Liver (tissue), 9 donors: ENCODE data around the gene ANKRD16. TPM values are rescaled to one million over a fixed set of nuclear protein-coding genes. Genes with fewer than 3 reads are reported as not detected.
"Not testable (repeated sequence)": the region's sequence is repeated elsewhere in the genome, so short reads cannot be mapped to it uniquely, and the experiment has no call there.

Experiments used
- DNase-seq: peaks from one replicate; pipeline ENCODE4 v3.0.0-alpha.2; 2017; ENCODE audit warnings: low spot score
- H3K27ac ChIP-seq, 2 donors: one replicate each; pipeline ENCODE4 v1.7.0; 2013; ENCODE audit warnings: inconsistent platforms in 2 of 2, low read length in 2 of 2, control low read depth in 1 of 2, low read depth in 1 of 2, mild to moderate bottlenecking in 1 of 2
- H3K27me3 ChIP-seq, 4 donors: one replicate each; pipeline versions ENCODE4 v1.6.1 to v1.7.0; 2013; ENCODE audit warnings: low read length in 3 of 4, inconsistent platforms in 1 of 4, mild to moderate bottlenecking in 1 of 4, moderate library complexity in 1 of 4; ENCODE audit not compliant: control insufficient read depth in 4 of 4, insufficient read depth in 4 of 4
- H3K36me3 ChIP-seq, 4 donors: one replicate each; pipeline versions ENCODE4 v1.6.1 to v1.7.0; 2013; ENCODE audit warnings: low read length in 3 of 4, mild to moderate bottlenecking in 3 of 4, low read depth in 1 of 4, moderate library complexity in 1 of 4; ENCODE audit not compliant: control insufficient read depth in 4 of 4, insufficient read depth in 3 of 4
- H3K4me1 ChIP-seq, 4 donors: one replicate each; pipeline versions ENCODE4 v1.6.1 to v1.7.0; 2013; ENCODE audit warnings: low read length in 3 of 4, mild to moderate bottlenecking in 3 of 4, moderate library complexity in 1 of 4; ENCODE audit not compliant: control insufficient read depth in 4 of 4, insufficient read depth in 4 of 4
- H3K4me3 ChIP-seq, 3 donors: one replicate each; pipeline versions ENCODE4 v1.6.1 to v1.7.0; 2013; ENCODE audit warnings: low read length in 3 of 3, control low read depth in 1 of 3, low read depth in 1 of 3, mild to moderate bottlenecking in 1 of 3
- H3K9ac ChIP-seq, 2 donors: one replicate each; pipeline ENCODE4 v1.7.0; 2013; ENCODE audit warnings: low read length in 2 of 2, mild to moderate bottlenecking in 2 of 2, moderate library complexity in 2 of 2, control low read depth in 1 of 2, low read depth in 1 of 2
- H3K9me3 ChIP-seq, 4 donors: one replicate each; pipeline versions ENCODE4 v1.6.1 to v1.7.0; 2013; ENCODE audit warnings: low read length in 3 of 4; ENCODE audit not compliant: control insufficient read depth in 4 of 4
- ATF3 ChIP-seq: IDR thresholded peaks from 2 replicates; pipeline ENCODE4 v1.6.1; 2016; ENCODE audit warnings: antibody characterized with exemption
- CTCF ChIP-seq: fragments of 150-350 bp; IDR thresholded peaks from 2 replicates; pipeline ENCODE4 v1.5.1; 2017; ENCODE audit warnings: improper control_type of control experiment, low read depth, low read length; ENCODE audit not compliant: missing input control
- FOXA1 ChIP-seq: IDR thresholded peaks from 2 replicates; pipeline ENCODE4 v1.6.1; 2016; ENCODE audit warnings: antibody characterized with exemption
- FOXA2 ChIP-seq: IDR thresholded peaks from 2 replicates; pipeline ENCODE4 v1.6.1; 2016; ENCODE audit warnings: antibody characterized with exemption
- GABPA ChIP-seq, 2 donors: IDR thresholded peaks in 1 of 2; conservative IDR thresholded peaks in 1 of 2; 2 replicates each; pipeline ENCODE4 v1.6.1; 2016; ENCODE audit warnings: antibody characterized with exemption in 2 of 2, mild to moderate bottlenecking in 1 of 2, moderate library complexity in 1 of 2
- HNF4A ChIP-seq, 2 donors: conservative IDR thresholded peaks; 2 replicates each; pipeline ENCODE4 v1.6.1; 2016; ENCODE audit warnings: antibody characterized with exemption in 2 of 2, mild to moderate bottlenecking in 2 of 2
- HNF4G ChIP-seq: IDR thresholded peaks from 2 replicates; pipeline ENCODE4 v1.6.1; 2016; ENCODE audit warnings: antibody characterized with exemption
- JUND ChIP-seq, 2 donors: IDR thresholded peaks; 2 replicates each; pipeline ENCODE4 v1.6.1; 2016; ENCODE audit warnings: antibody characterized with exemption in 2 of 2
- MAX ChIP-seq: IDR thresholded peaks from 2 replicates; pipeline ENCODE4 v1.6.1; 2016; ENCODE audit warnings: antibody characterized with exemption
- NR2F2 ChIP-seq: IDR thresholded peaks from 2 replicates; pipeline ENCODE4 v1.6.1; 2016; ENCODE audit warnings: antibody characterized with exemption
- RAD21 ChIP-seq, 2 donors: IDR thresholded peaks; 2 replicates each; pipeline ENCODE4 v1.6.1; 2016; ENCODE audit warnings: antibody characterized with exemption in 2 of 2, mild to moderate bottlenecking in 2 of 2
- REST ChIP-seq: IDR thresholded peaks from 2 replicates; pipeline ENCODE4 v1.6.1; 2016; ENCODE audit warnings: antibody characterized with exemption, mild to moderate bottlenecking
- RXRA ChIP-seq, 2 donors: IDR thresholded peaks; 2 replicates each; pipeline ENCODE4 v1.6.1; 2017 to 2018; ENCODE audit warnings: antibody characterized with exemption in 2 of 2, mild to moderate bottlenecking in 1 of 2
- SP1 ChIP-seq: IDR thresholded peaks from 2 replicates; pipeline ENCODE4 v1.6.1; 2018; ENCODE audit warnings: antibody characterized with exemption, mild to moderate bottlenecking
- TAF1 ChIP-seq: conservative IDR thresholded peaks from 2 replicates; pipeline ENCODE4 v1.6.1; 2016; ENCODE audit warnings: antibody characterized with exemption, mild to moderate bottlenecking
- YY1 ChIP-seq: IDR thresholded peaks from 2 replicates; pipeline ENCODE4 v1.6.1; 2016; ENCODE audit warnings: antibody characterized with exemption, mild to moderate bottlenecking
- ZBTB33 ChIP-seq: IDR thresholded peaks from 2 replicates; pipeline ENCODE4 v1.6.1; 2016; ENCODE audit warnings: antibody characterized with exemption
- WGBS: extraction: QIAGEN DNeasy Blood & Tissue Kit; methylation state at CpG from one replicate; pipeline ENCODE4 v1.1.7; 2013; 5-methylcytosine and 5-hydroxymethylcytosine counted together
- polyA plus RNA-seq, 2 donors: library from polyadenylated mRNA; stranded (reverse) in 1 of 2; unstranded in 1 of 2; fragments of 200-250 nt in 1 of 2; fragments of >200 nt in 1 of 2; fragmentation: Nextera tagmentation in 1 of 2; extraction: Ambion mirVana in 1 of 2; gene quantifications; one replicate each; pipeline versions ENCODE4 v1.2.1 to v1.2.3, GENCODE V29; 2013 to 2015
- total RNA-seq, 2 donors: library from RNA; depleted of rRNA; stranded (reverse); fragments of >200 nt; gene quantifications; one replicate each; pipeline ENCODE4 v1.2.3, GENCODE V29; 2014
- donor health status: healthy.
- donor health status: healthy.
- donor health status: healthy.
- donor health status: healthy.
- donor health status: healthy.

Gene ANKRD16
- total and polyA plus RNA-seq, 4 donors, result 1.1 to 3.6 (median 2.3) TPM

- no peak for DNase-seq
These were observed 20.5 kb downstream of the ANKRD16 start for GRCh38 chr10:5869156-5869555.

GRCh38 chr10:5868383-5868782, 21.3 kb downstream of the ANKRD16 start:
- not testable (repeated sequence) for H3K9me3 ChIP-seq, H3K4me3 ChIP-seq, H3K27me3 ChIP-seq, H3K9ac ChIP-seq, H3K36me3 ChIP-seq, DNase-seq, H3K27ac ChIP-seq, H3K4me1 ChIP-seq
- WGBS, result 98% methylated on average over 8 of the region's 8 CpGs

More at GRCh38 chr10:5869156-5869555, 20.5 kb downstream of the ANKRD16 start:
- Histone ChIP-seq H3K27me3 (no peaks in the 10 kb centered on the region), H3K4me1 (no peaks in the 10 kb centered on the region), H3K27ac (no peak overlapping the region), H3K36me3 (no peaks in the 10 kb centered on the region), H3K9me3 (no peaks in the 10 kb centered on the region), H3K9ac (no peak overlapping the region), H3K4me3 (no peak overlapping the region)
- TF ChIP-seq RAD21 (IDR thresholded peaks at IDR 0.05), result no peak
- no peak for TF ChIP-seq TAF1
- no peak for TF ChIP-seq SP1
- TF ChIP-seq HNF4A (conservative IDR thresholded peaks at IDR 0.05), result no peak
- no peak for TF ChIP-seq HNF4G
- no peak for TF ChIP-seq REST
- TF ChIP-seq NR2F2, result no peak
- TF ChIP-seq GABPA (IDR thresholded peaks at IDR 0.05 in 1 of 2, conservative IDR thresholded peaks at IDR 0.05 in 1 of 2), result no peak
- no peak for TF ChIP-seq JUND (IDR thresholded peaks at IDR 0.05)
- TF ChIP-seq FOXA1, result no peak
- no peak for TF ChIP-seq ZBTB33
- no peak for TF ChIP-seq RXRA (IDR thresholded peaks at IDR 0.05)
- TF ChIP-seq ATF3, result no peak
- no peak for TF ChIP-seq FOXA2
- TF ChIP-seq MAX, result no peak
- TF ChIP-seq CTCF, result no peak
- TF ChIP-seq YY1, result no peak
- 95% methylated on average over 3 of the region's 3 CpGs for WGBS

- not testable (repeated sequence) for H3K9ac ChIP-seq, H3K4me1 ChIP-seq, H3K4me3 ChIP-seq, H3K36me3 ChIP-seq, DNase-seq, H3K9me3 ChIP-seq, H3K27me3 ChIP-seq, H3K27ac ChIP-seq
- WGBS, result 58% methylated on average over 4 of the region's 4 CpGs
These were observed 22.5 kb downstream of the ANKRD16 start for GRCh38 chr10:5867091-5867615.

GRCh38 chr10:5866451-5867081, 23.1 kb downstream of the ANKRD16 start:
- H3K27me3 ChIP-seq, H3K27ac ChIP-seq, H3K9ac ChIP-seq, H3K4me1 ChIP-seq, H3K9me3 ChIP-seq, H3K36me3 ChIP-seq, H3K4me3 ChIP-seq, DNase-seq: not testable (repeated sequence)
- 65% methylated on average over 5 of the region's 5 CpGs for WGBS
